ENCODE results near the gene SELENOS.

The SELENOS gene

GRCh38 chr15:101320501-101321052, 43.3 kb upstream of the SELENOS start:
- H3K36me3 ChIP-seq (ENCODE audit: control insufficient read depth, insufficient read depth, low read length), result no peaks in the 10 kb centered on the region
- no peaks in the 10 kb centered on the region for H3K9me3 ChIP-seq (ENCODE audit: control insufficient read depth, low read length)
- H3K27me3 ChIP-seq (ENCODE audit: control insufficient read depth, insufficient read depth, low read length, poor library complexity, severe bottlenecking), result no peaks in the 10 kb centered on the region
- no peak overlapping the region for H3K4me3 ChIP-seq (ENCODE audit: insufficient read depth, low read depth, low read length)
- H3K27ac ChIP-seq (ENCODE audit: insufficient read depth, low read depth, low read length, poor library complexity, severe bottlenecking), result no peak overlapping the region
- WGBS, 2 experiments, result 85 to 89% methylated on average over 21 of the region's 21 CpGs
- no peaks in the 10 kb centered on the region for H3K4me1 ChIP-seq (ENCODE audit: control insufficient read depth, insufficient read depth, low read length)

GRCh38 chr15:101318839-101319238, 41.6 kb upstream of the SELENOS start:
- Histone ChIP-seq H3K4me3 (ENCODE audit: insufficient read depth, low read depth, low read length) (no peak overlapping the region), H3K36me3 (ENCODE audit: control insufficient read depth, insufficient read depth, low read length) (no peaks in the 10 kb centered on the region), H3K4me1 (ENCODE audit: control insufficient read depth, insufficient read depth, low read length) (no peaks in the 10 kb centered on the region), H3K27me3 (ENCODE audit: control insufficient read depth, insufficient read depth, low read length, poor library complexity, severe bottlenecking) (no peaks in the 10 kb centered on the region), H3K9me3 (ENCODE audit: control insufficient read depth, low read length) (no peaks in the 10 kb centered on the region), H3K27ac (ENCODE audit: insufficient read depth, low read depth, low read length, poor library complexity, severe bottlenecking) (no peak overlapping the region)
- 71 to 73% methylated on average over 7 of the region's 7 CpGs for WGBS, 2 experiments

GRCh38 chr15:101318147-101318819, 41.0 kb upstream of the SELENOS start:
- Histone ChIP-seq H3K27me3 (ENCODE audit: control insufficient read depth, insufficient read depth, low read length, poor library complexity, severe bottlenecking) (no peaks in the 10 kb centered on the region), H3K36me3 (ENCODE audit: control insufficient read depth, insufficient read depth, low read length) (no peaks in the 10 kb centered on the region), H3K4me1 (ENCODE audit: control insufficient read depth, insufficient read depth, low read length) (no peaks in the 10 kb centered on the region), H3K4me3 (ENCODE audit: insufficient read depth, low read depth, low read length) (no peak overlapping the region), H3K9me3 (ENCODE audit: control insufficient read depth, low read length) (no peaks in the 10 kb centered on the region), H3K27ac (ENCODE audit: insufficient read depth, low read depth, low read length, poor library complexity, severe bottlenecking) (no peak overlapping the region)
- WGBS, 2 experiments, result 93 to 94% methylated on average over 20 of the region's 20 CpGs

- 90% methylated on average over 6 of the region's 6 CpGs for WGBS, 2 experiments
Measured at GRCh38 chr15:101317336-101317872, 40.1 kb upstream of the SELENOS start.

GRCh38 chr15:101316529-101316928, 39.2 kb upstream of the SELENOS start:
- Histone ChIP-seq H3K4me1 (ENCODE audit: control insufficient read depth, insufficient read depth, low read length) (no peaks in the 10 kb centered on the region), H3K27me3 (ENCODE audit: control insufficient read depth, insufficient read depth, low read length, poor library complexity, severe bottlenecking) (no peaks in the 10 kb centered on the region), H3K27ac (ENCODE audit: insufficient read depth, low read depth, low read length, poor library complexity, severe bottlenecking) (no peak overlapping the region), H3K9me3 (ENCODE audit: control insufficient read depth, low read length) (no peaks in the 10 kb centered on the region), H3K4me3 (ENCODE audit: insufficient read depth, low read depth, low read length) (no peak overlapping the region), H3K36me3 (ENCODE audit: control insufficient read depth, insufficient read depth, low read length) (no peaks in the 10 kb centered on the region)
- 86 to 88% methylated on average over 5 of the region's 5 CpGs for WGBS, 2 experiments

More at GRCh38 chr15:101317336-101317872, 40.1 kb upstream of the SELENOS start:
- Histone ChIP-seq H3K27ac (ENCODE audit: insufficient read depth, low read depth, low read length, poor library complexity, severe bottlenecking) (no peak overlapping the region), H3K36me3 (ENCODE audit: control insufficient read depth, insufficient read depth, low read length) (no peaks in the 10 kb centered on the region), H3K4me3 (ENCODE audit: insufficient read depth, low read depth, low read length) (no peak overlapping the region), H3K27me3 (ENCODE audit: control insufficient read depth, insufficient read depth, low read length, poor library complexity, severe bottlenecking) (no peaks in the 10 kb centered on the region), H3K9me3 (ENCODE audit: control insufficient read depth, low read length) (no peaks in the 10 kb centered on the region), H3K4me1 (ENCODE audit: control insufficient read depth, insufficient read depth, low read length) (no peaks in the 10 kb centered on the region)

- no peaks in the 10 kb centered on the region for H3K9me3 ChIP-seq (ENCODE audit: control insufficient read depth, low read length)
- H3K36me3 ChIP-seq (ENCODE audit: control insufficient read depth, insufficient read depth, low read length), result no peaks in the 10 kb centered on the region
- H3K4me3 ChIP-seq (ENCODE audit: insufficient read depth, low read depth, low read length), result no peak overlapping the region
- no peak overlapping the region for H3K27ac ChIP-seq (ENCODE audit: insufficient read depth, low read depth, low read length, poor library complexity, severe bottlenecking)
- no peaks in the 10 kb centered on the region for H3K27me3 ChIP-seq (ENCODE audit: control insufficient read depth, insufficient read depth, low read length, poor library complexity, severe bottlenecking)
- WGBS, 2 experiments, result 94% methylated on average over 10 of the region's 10 CpGs
- no peaks in the 10 kb centered on the region for H3K4me1 ChIP-seq (ENCODE audit: control insufficient read depth, insufficient read depth, low read length)
Measured at GRCh38 chr15:101315736-101316135, 38.5 kb upstream of the SELENOS start.

GRCh38 chr15:101314336-101315125, 37.2 kb upstream of the SELENOS start:
- Histone ChIP-seq H3K4me1 (ENCODE audit: control insufficient read depth, insufficient read depth, low read length) (peaks cover 5% of the 10 kb centered on the region), H3K27ac (ENCODE audit: insufficient read depth, low read depth, low read length, poor library complexity, severe bottlenecking) (no peak overlapping the region), H3K27me3 (ENCODE audit: control insufficient read depth, insufficient read depth, low read length, poor library complexity, severe bottlenecking) (no peaks in the 10 kb centered on the region), H3K4me3 (ENCODE audit: insufficient read depth, low read depth, low read length) (no peak overlapping the region), H3K36me3 (ENCODE audit: control insufficient read depth, insufficient read depth, low read length) (no peaks in the 10 kb centered on the region), H3K9me3 (ENCODE audit: control insufficient read depth, low read length) (no peaks in the 10 kb centered on the region)
- WGBS, 2 experiments, result 91 to 93% methylated on average over 19 of the region's 19 CpGs

GRCh38 chr15:101313041-101313761, 35.9 kb upstream of the SELENOS start:
- no peaks in the 10 kb centered on the region for H3K36me3 ChIP-seq (ENCODE audit: control insufficient read depth, insufficient read depth, low read length)
- 81 to 83% methylated on average over 21 of the region's 21 CpGs for WGBS, 2 experiments
- peaks cover 10% of the 10 kb centered on the region for H3K4me1 ChIP-seq (ENCODE audit: control insufficient read depth, insufficient read depth, low read length)
- no peaks in the 10 kb centered on the region for H3K27me3 ChIP-seq (ENCODE audit: control insufficient read depth, insufficient read depth, low read length, poor library complexity, severe bottlenecking)
- no peak overlapping the region for H3K4me3 ChIP-seq (ENCODE audit: insufficient read depth, low read depth, low read length)
- no peak overlapping the region for H3K27ac ChIP-seq (ENCODE audit: insufficient read depth, low read depth, low read length, poor library complexity, severe bottlenecking)
- no peaks in the 10 kb centered on the region for H3K9me3 ChIP-seq (ENCODE audit: control insufficient read depth, low read length)

- Histone ChIP-seq H3K27ac (ENCODE audit: insufficient read depth, low read depth, low read length, poor library complexity, severe bottlenecking) (no peak overlapping the region), H3K4me3 (ENCODE audit: insufficient read depth, low read depth, low read length) (no peak overlapping the region), H3K4me1 (ENCODE audit: control insufficient read depth, insufficient read depth, low read length) (peaks cover 19% of the 10 kb centered on the region), H3K9me3 (ENCODE audit: control insufficient read depth, low read length) (no peaks in the 10 kb centered on the region), H3K36me3 (ENCODE audit: control insufficient read depth, insufficient read depth, low read length) (no peaks in the 10 kb centered on the region), H3K27me3 (ENCODE audit: control insufficient read depth, insufficient read depth, low read length, poor library complexity, severe bottlenecking) (no peaks in the 10 kb centered on the region)
- 95% methylated on average over 7 of the region's 7 CpGs for WGBS, 2 experiments
Measured at GRCh38 chr15:101310508-101310907, 33.2 kb upstream of the SELENOS start.

- no peak overlapping the region for H3K27ac ChIP-seq (ENCODE audit: insufficient read depth, low read depth, low read length, poor library complexity, severe bottlenecking)
- 93 to 94% methylated on average over 7 of the region's 7 CpGs for WGBS, 2 experiments
- H3K9me3 ChIP-seq (ENCODE audit: control insufficient read depth, low read length), result no peaks in the 10 kb centered on the region
- no peaks in the 10 kb centered on the region for H3K36me3 ChIP-seq (ENCODE audit: control insufficient read depth, insufficient read depth, low read length)
- no peak overlapping the region for H3K4me3 ChIP-seq (ENCODE audit: insufficient read depth, low read depth, low read length)
- no peaks in the 10 kb centered on the region for H3K27me3 ChIP-seq (ENCODE audit: control insufficient read depth, insufficient read depth, low read length, poor library complexity, severe bottlenecking)
- peaks cover 19% of the 10 kb centered on the region for H3K4me1 ChIP-seq (ENCODE audit: control insufficient read depth, insufficient read depth, low read length)
Measured at GRCh38 chr15:101310161-101310480, 32.8 kb upstream of the SELENOS start.

Data from ectodermal cell (in vitro differentiated cells).